Colonic mucosa (tissue), 4 donors: ENCODE measurements around the gene MYO3A. TPM values are rescaled to one million over a fixed set of nuclear protein-coding genes. Genes with fewer than 3 reads are reported as not detected.

Experiments
- DNase-seq: peaks from one replicate; pipeline ENCODE4 v3.0.0-alpha.2; 2020
- H3K27ac ChIP-seq: fragments of 200-600 bp; one replicate; pipeline ENCODE4 v1.8.0; 2021
- H3K27me3 ChIP-seq: fragments of 200-600 bp; one replicate; pipeline ENCODE4 v1.8.0; 2021
- H3K36me3 ChIP-seq: fragments of 200-600 bp; one replicate; pipeline ENCODE4 v1.8.0; 2021
- H3K4me1 ChIP-seq: fragments of 200-600 bp; one replicate; pipeline ENCODE4 v1.8.0; 2021; ENCODE audit warnings: mild to moderate bottlenecking
- H3K4me3 ChIP-seq: fragments of 200-600 bp; one replicate; pipeline ENCODE4 v1.8.0; 2021
- H3K9ac ChIP-seq, 2 donors: one replicate each; pipeline ENCODE4 v1.7.0; 2013; ENCODE audit warnings: control low read depth in 2 of 2, low read depth in 2 of 2, low read length in 2 of 2
- H3K9me3 ChIP-seq: fragments of 200-600 bp; one replicate; pipeline ENCODE4 v1.8.0; 2021
- intact Hi-C: fragments of 100-400 bp; cut with DNase I; formaldehyde crosslinking; loops from one replicate; pipeline ENCODE4 v1.14.1; 2022
- total RNA-seq, 2 donors: library from RNA; stranded (reverse); fragmentation: NEBNext Ultra II Directional in 1 of 2; extraction: Animal tissue kit (Norgen Biotek cat#: 25700) in 1 of 2; gene quantifications; one replicate each; pipeline ENCODE4 v1.2.1, GENCODE V29; 2021
- TF ChIP-seq, protein P1 (sequence below): fragments of 200-600 bp; IDR thresholded peaks from one replicate; pipeline ENCODE4 v1.8.0; 2022; ENCODE audit warnings: antibody characterized with exemption, mild to moderate bottlenecking
- donor health status: healthy.
- donor health status: DM: no; HTN: no; CAD: no.
- donor health status: DM: no; HTN: no; CAD: no.

Gene MYO3A
- total RNA-seq, 2 donors from 2014 or later: 0.37 to 1.4 TPM

DNA sequence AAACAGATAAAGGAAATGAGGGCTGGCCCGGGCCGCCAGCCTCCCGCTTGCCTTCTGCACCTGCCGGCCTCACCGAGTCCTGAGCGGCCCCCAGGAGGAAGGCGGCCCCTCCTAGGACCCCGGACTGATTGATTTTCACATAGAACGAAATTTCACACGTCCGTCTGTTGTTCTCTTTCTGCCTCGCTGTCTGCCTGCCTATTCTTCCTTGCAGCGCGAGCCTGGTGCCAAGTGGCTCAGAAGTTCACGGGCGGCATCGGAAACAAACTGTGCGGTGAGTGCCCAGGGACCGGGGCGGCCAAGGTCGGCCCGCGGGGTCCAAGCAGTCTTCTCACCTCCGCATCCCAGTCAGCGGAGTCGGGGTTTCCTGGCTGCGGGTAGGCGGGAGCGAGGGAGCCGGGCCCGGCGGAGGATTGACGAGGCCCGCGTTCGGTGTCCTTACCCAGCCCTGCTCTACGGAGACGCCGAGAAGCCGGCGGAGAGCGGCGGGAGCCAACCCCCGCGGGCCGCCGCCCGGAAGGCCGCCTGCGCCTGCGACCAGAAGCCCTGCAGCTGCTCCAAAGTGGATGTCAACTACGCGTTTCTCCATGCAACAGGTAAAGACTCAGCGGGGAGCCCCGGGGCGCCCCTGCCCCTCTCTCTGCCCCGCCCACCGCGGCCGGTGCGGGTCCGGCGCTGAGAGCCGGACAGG, 283.5 kb downstream of the MYO3A start:
- H3K27ac ChIP-seq: no peak overlapping the region
- H3K4me3 ChIP-seq: no peak overlapping the region
- no peak for DNase-seq
- intact Hi-C loops: no loop called here
- no peaks in the 10 kb centered on the region for H3K9me3 ChIP-seq
- no peaks in the 10 kb centered on the region for H3K4me1 ChIP-seq
- TF ChIP-seq, protein P1, sequence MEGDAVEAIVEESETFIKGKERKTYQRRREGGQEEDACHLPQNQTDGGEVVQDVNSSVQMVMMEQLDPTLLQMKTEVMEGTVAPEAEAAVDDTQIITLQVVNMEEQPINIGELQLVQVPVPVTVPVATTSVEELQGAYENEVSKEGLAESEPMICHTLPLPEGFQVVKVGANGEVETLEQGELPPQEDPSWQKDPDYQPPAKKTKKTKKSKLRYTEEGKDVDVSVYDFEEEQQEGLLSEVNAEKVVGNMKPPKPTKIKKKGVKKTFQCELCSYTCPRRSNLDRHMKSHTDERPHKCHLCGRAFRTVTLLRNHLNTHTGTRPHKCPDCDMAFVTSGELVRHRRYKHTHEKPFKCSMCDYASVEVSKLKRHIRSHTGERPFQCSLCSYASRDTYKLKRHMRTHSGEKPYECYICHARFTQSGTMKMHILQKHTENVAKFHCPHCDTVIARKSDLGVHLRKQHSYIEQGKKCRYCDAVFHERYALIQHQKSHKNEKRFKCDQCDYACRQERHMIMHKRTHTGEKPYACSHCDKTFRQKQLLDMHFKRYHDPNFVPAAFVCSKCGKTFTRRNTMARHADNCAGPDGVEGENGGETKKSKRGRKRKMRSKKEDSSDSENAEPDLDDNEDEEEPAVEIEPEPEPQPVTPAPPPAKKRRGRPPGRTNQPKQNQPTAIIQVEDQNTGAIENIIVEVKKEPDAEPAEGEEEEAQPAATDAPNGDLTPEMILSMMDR: no peak
- H3K36me3 ChIP-seq: no peaks in the 10 kb centered on the region
- peaks cover 74% of the 10 kb centered on the region for H3K27me3 ChIP-seq
- no peak overlapping the region for H3K9ac ChIP-seq

DNA sequence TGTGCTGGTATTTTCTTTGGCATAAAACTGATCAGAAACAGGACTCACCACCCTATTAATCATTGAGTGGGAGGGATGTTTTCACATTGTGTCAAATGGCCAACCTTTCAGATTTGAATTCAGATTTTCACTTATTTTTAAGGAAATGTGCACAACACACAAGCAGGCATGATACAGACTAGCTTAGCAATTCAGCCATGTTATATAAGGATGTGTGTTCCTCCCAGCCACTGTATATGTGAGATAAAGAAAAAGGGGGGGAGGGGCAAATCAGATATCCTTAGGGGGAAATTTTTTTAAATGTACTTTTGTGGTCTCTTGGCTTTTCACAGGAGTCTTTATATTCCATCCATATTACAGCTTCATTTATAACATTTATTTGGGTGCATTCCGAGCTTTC, 285.6 kb downstream of the MYO3A start:
- H3K27ac ChIP-seq: no peak overlapping the region
- H3K4me3 ChIP-seq: no peak overlapping the region
- DNase-seq: no peak
- no peak overlapping the region for H3K9ac ChIP-seq
- H3K9me3 ChIP-seq: no peaks in the 10 kb centered on the region
- TF ChIP-seq, protein P1: no peak
- no peaks in the 10 kb centered on the region for H3K36me3 ChIP-seq
- H3K4me1 ChIP-seq: no peaks in the 10 kb centered on the region
- intact Hi-C loops: no loop called here
- peaks cover 55% of the 10 kb centered on the region for H3K27me3 ChIP-seq

DNA sequence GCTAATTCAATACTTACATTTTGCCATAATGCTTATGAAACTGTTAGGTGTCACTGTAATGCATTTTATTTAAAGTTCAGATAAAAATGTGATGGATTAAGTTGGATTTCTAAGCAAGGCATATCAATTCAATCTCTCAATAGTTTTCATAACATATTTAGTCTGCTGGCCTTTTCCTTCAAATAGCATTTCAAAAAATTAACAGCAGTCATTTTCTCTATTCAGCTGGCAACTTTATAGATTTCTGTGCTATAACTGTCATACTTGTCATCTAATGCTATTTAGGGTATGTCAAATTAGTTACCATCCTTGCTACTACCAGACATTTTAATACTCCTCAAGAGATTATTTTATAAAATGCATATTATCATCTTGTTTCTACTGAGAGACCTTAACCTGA, 286.9 kb downstream of the MYO3A start:
- Histone ChIP-seq H3K9ac (no peak overlapping the region), H3K27me3 (peaks cover 42% of the 10 kb centered on the region), H3K4me1 (no peaks in the 10 kb centered on the region), H3K27ac (no peak overlapping the region), H3K4me3 (no peak overlapping the region), H3K36me3 (no peaks in the 10 kb centered on the region), H3K9me3 (no peaks in the 10 kb centered on the region)
- TF ChIP-seq, protein P1: no peak
- intact Hi-C loops: no loop called here
- DNase-seq: no peak

DNA sequence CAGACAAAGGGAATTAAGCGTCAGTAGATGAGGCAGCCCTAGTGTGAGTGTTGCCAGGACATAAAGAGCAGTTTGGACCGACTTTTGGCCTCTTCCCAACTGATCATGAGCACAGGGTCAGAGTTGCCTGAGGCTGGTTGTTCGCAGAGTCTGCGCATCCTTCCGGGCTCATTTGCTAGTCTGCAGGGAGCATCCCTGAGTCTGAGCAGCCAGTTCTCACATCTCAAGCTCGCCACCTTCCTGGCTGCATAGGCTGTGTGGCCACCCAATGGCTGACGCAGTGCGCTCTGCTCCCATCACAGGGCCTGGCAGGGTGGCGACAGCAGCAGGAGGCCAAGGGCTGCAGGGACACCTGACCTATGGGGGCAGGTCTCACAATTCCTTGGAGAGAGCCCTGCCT, 287.5 kb downstream of the MYO3A start:
- Histone ChIP-seq H3K36me3 (no peaks in the 10 kb centered on the region), H3K9ac (no peak overlapping the region), H3K9me3 (no peaks in the 10 kb centered on the region), H3K27me3 (peaks cover 36% of the 10 kb centered on the region), H3K4me1 (no peaks in the 10 kb centered on the region), H3K27ac (no peak overlapping the region), H3K4me3 (no peak overlapping the region)
- TF ChIP-seq, protein P1: no peak
- intact Hi-C loops: no loop called here
- no peak for DNase-seq

DNA sequence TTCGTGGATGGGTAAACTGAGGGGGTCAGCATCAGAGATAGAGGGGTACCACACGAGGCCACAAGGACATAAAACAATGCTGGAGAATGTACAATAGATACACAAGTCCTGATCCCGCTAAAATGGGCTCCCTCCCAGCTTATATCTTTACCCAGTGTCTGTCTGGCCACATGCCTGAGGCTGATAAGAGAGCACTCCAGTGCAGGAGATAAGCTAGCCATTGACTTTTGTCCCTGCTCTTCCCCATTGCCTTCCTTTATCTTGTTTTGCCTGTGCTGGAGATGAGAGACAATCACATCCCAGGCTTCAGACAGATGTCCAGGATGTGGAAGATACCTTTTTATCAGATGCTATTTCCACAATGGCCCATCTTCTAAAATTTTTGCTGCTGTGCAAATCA, 288.5 kb downstream of the MYO3A start:
- no peak overlapping the region for H3K4me3 ChIP-seq
- TF ChIP-seq, protein P1: no peak
- H3K9ac ChIP-seq: no peak overlapping the region
- intact Hi-C loops: no loop called here
- H3K27ac ChIP-seq: no peak overlapping the region
- H3K9me3 ChIP-seq: no peaks in the 10 kb centered on the region
- no peaks in the 10 kb centered on the region for H3K36me3 ChIP-seq
- H3K4me1 ChIP-seq: no peaks in the 10 kb centered on the region
- H3K27me3 ChIP-seq: peaks cover 27% of the 10 kb centered on the region
- no peak for DNase-seq
